Ovary (tissue), 9 donors: ENCODE results near the gene MCAT. TPM values are rescaled to one million over a fixed set of nuclear protein-coding genes. Genes with fewer than 3 reads are reported as not detected.

Source experiments
- DNase-seq, 5 donors: peaks; one replicate each; pipeline ENCODE4 v3.0.0-alpha.2; 2019 to 2020
- H3K27ac ChIP-seq, 2 donors: fragments of 200-600 bp; one replicate each; pipeline versions ENCODE4 v1.5.1 to v1.8.0; 2019 to 2022
- H3K27me3 ChIP-seq: fragments of 200-600 bp; one replicate; pipeline ENCODE4 v1.8.0; 2022
- H3K36me3 ChIP-seq: fragments of 200-600 bp; sonication (generic); one replicate; pipeline ENCODE4 v1.5.1; 2019
- H3K4me1 ChIP-seq: one replicate; pipeline ENCODE4 v1.8.1; 2013; ENCODE audit warnings: mild to moderate bottlenecking, moderate library complexity; ENCODE audit not compliant: insufficient read depth
- H3K4me3 ChIP-seq: fragments of 200-600 bp; sonication (generic); one replicate; pipeline ENCODE4 v1.5.1; 2017
- H3K9me3 ChIP-seq, 2 donors: fragments of 200-600 bp in 1 of 2; sonication (generic) in 1 of 2; one replicate each; pipeline versions ENCODE4 v1.5.1 to v1.8.1; 2013 to 2019; ENCODE audit warnings: mild to moderate bottlenecking in 1 of 2, moderate library complexity in 1 of 2
- EP300 ChIP-seq: sonication (generic); formaldehyde crosslinking; IDR thresholded peaks from one replicate; pipeline ENCODE4 v1.6.1; 2017; ENCODE audit warnings: antibody characterized with exemption
- POLR2A ChIP-seq: fragments of 450-650 bp; IDR thresholded peaks from one replicate; pipeline ENCODE4 v1.6.1; 2017; ENCODE audit warnings: antibody characterized with exemption, mild to moderate bottlenecking, moderate library complexity
- WGBS, 3 donors: extraction: QIAGEN DNeasy Blood & Tissue Kit in 1 of 3; methylation state at CpG; one replicate each; pipeline versions ENCODE4 v1.1.5 to v1.1.7; 2013 to 2017; 5-methylcytosine and 5-hydroxymethylcytosine counted together
- intact Hi-C, 4 donors: fragments of 100-400 bp; cut with DNase I; formaldehyde crosslinking; loops; one replicate each; pipeline versions ENCODE4 v1.11.0 to v1.15.1; 2022 to 2023
- polyA plus RNA-seq, 2 donors: library from polyadenylated mRNA; stranded (reverse); fragments of 200-250 nt in 1 of 2; fragments of 350-450 nt in 1 of 2; fragmentation: Illumina TruSeq in 1 of 2; extraction: RNeasy Lipid Tissue Mini Kit (QIAGEN cat#74804) in 1 of 2; gene quantifications; one replicate each; pipeline ENCODE4 v1.2.3, GENCODE V29; 2013 to 2014
- total RNA-seq, 7 donors: library from RNA; depleted of rRNA in 2 of 7; stranded (reverse); fragments of >200 nt in 2 of 7; fragmentation: NEBNext Ultra II Directional in 3 of 7; extraction: Animal tissue kit (Norgen Biotek cat#: 25700) in 3 of 7; gene quantifications; one replicate each; pipeline versions ENCODE4 v1.1.0 to v1.2.4, GENCODE V29; 2016 to 2023
- TF ChIP-seq, protein P1 (sequence below), 3 donors: fragments of 450-650 bp in 2 of 3; fragments of 200-600 bp in 1 of 3; IDR thresholded peaks; one replicate each; pipeline versions ENCODE4 v1.5.1 to v1.8.0; 2016 to 2022; ENCODE audit warnings: antibody characterized with exemption in 3 of 3, mild to moderate bottlenecking in 1 of 3
- donor health status: DM: no; HTN: no; CAD: no; lungs with moderate emphysema.
- donor health status: DM: no; HTN: no; CAD: no.
- donor health status: Bipolar disorder and iron deficiency.
- donor health status: DM: yes; HTN: yes; CAD: no.
- donor health status: DM: no; HTN: no; CAD: no.
- donor health status: DM: yes; HTN: yes; CAD: no.

The MCAT gene
- total and polyA plus RNA-seq, 9 donors = 7.5 to 34.0 (median 15.9) TPM

- intact Hi-C loops = no loop called here
- 92 to 95% (median 93%) methylated on average over 19 of the region's 19 CpGs for WGBS, 3 donors
- no peak overlapping the region for H3K27ac ChIP-seq
- DNase-seq = no peak
- peaks cover 7% of the 10 kb centered on the region for H3K36me3 ChIP-seq
- H3K4me3 ChIP-seq = no peak overlapping the region
- no peak for TF ChIP-seq EP300
- TF ChIP-seq, protein P1, sequence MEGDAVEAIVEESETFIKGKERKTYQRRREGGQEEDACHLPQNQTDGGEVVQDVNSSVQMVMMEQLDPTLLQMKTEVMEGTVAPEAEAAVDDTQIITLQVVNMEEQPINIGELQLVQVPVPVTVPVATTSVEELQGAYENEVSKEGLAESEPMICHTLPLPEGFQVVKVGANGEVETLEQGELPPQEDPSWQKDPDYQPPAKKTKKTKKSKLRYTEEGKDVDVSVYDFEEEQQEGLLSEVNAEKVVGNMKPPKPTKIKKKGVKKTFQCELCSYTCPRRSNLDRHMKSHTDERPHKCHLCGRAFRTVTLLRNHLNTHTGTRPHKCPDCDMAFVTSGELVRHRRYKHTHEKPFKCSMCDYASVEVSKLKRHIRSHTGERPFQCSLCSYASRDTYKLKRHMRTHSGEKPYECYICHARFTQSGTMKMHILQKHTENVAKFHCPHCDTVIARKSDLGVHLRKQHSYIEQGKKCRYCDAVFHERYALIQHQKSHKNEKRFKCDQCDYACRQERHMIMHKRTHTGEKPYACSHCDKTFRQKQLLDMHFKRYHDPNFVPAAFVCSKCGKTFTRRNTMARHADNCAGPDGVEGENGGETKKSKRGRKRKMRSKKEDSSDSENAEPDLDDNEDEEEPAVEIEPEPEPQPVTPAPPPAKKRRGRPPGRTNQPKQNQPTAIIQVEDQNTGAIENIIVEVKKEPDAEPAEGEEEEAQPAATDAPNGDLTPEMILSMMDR (IDR thresholded peaks at IDR 0.05) = no peak
- no peak for TF ChIP-seq POLR2A
- no peaks in the 10 kb centered on the region for H3K27me3 ChIP-seq
- H3K4me1 ChIP-seq = no peaks in the 10 kb centered on the region
- H3K9me3 ChIP-seq = no peaks in the 10 kb centered on the region
Observed at GRCh38 chr22:43172191-43172590, 29.0 kb upstream of the MCAT start.

DNA sequence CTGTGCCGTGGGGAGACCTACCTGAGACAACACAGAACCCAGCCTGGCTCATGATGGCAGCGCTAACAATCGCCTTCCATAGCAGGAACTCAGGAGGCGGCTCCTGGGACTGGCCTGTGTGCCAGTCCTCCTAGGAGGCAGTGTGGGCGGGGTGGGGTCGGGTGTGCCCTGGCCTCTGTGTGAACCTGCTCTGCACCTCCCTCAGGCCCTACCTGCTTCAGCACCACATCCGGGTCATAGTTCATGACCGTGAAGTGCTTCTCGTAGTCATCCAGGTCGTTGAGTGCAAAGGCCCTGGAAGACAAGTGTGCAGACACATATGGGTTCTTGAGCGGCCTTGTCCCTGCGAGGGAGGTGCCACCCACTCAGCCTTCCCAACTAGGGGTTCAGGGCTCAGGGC lies 28.4 kb upstream of the MCAT start:
- Histone ChIP-seq H3K4me3 (no peak overlapping the region), H3K9me3 (no peaks in the 10 kb centered on the region), H3K27me3 (no peaks in the 10 kb centered on the region), H3K27ac (no peak overlapping the region), H3K36me3 (peaks cover 7% of the 10 kb centered on the region), H3K4me1 (no peaks in the 10 kb centered on the region)
- intact Hi-C loops = no loop called here
- no peak for TF ChIP-seq POLR2A
- TF ChIP-seq EP300 = no peak
- TF ChIP-seq, protein P1 (IDR thresholded peaks at IDR 0.05) = no peak
- WGBS, 3 donors = 83 to 93% (median 85%) methylated on average over 7 to 12 of the region's 12 CpGs
- DNase-seq = no peak

DNA sequence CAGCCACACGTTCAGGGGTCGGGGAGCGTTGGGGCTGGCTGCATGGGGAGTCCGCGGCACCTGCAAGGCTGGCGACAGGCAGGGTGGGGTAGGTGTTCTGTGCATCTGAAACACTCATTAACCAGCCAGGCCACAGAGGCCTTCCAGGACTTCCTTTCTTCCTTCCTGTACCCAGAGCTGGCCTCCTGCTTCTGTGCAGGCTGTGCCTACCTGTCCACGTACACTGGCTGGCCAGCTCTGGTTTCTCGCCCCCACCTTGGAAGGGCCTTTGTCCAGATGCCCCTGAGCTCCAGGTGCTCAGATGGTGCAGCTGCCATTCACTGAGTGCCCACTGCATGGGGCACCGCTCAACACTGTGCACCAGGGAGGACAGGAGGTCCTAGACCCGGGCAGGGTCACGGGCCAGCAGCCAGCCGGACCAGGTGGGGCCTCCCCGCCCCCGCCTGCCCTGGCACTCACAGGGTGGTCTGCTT lies 27.9 kb upstream of the MCAT start:
- Histone ChIP-seq H3K9me3 (no peaks in the 10 kb centered on the region), H3K4me3 (peak overlapping the region; percentile 2), H3K27me3 (no peaks in the 10 kb centered on the region), H3K4me1 (no peaks in the 10 kb centered on the region), H3K27ac (no peak overlapping the region), H3K36me3 (peaks cover 7% of the 10 kb centered on the region)
- intact Hi-C loops = no loop called here
- no peak for TF ChIP-seq EP300
- no peak for TF ChIP-seq POLR2A
- 86 to 90% (median 88%) methylated on average over 14 of the region's 14 CpGs for WGBS, 3 donors
- no peak for DNase-seq

DNA sequence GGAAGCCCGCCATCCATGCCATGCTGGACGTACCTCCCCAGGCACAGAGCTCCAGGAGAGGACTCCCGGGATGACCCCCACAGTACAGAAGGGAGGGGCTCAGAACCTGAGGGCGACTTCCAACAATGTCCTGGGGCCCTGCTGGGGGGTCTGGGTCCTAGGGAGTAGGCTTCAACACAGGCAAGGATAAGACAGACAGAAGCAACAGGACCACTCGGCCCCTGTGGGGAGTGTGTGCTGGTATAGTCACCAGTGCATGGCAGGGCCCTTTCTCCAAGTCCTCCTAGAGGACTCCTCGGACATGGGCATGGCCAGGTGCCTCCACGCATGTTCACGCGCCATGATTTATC lies 26.9 kb upstream of the MCAT start:
- Histone ChIP-seq H3K27ac (no peak overlapping the region), H3K9me3 (no peaks in the 10 kb centered on the region), H3K4me1 (no peaks in the 10 kb centered on the region), H3K4me3 (no peak overlapping the region), H3K36me3 (peaks cover 5% of the 10 kb centered on the region), H3K27me3 (no peaks in the 10 kb centered on the region)
- no peak for TF ChIP-seq EP300
- TF ChIP-seq, protein P1 (IDR thresholded peaks at IDR 0.05) = no peak
- TF ChIP-seq POLR2A = no peak
- intact Hi-C loops = no loop called here
- 86 to 89% (median 87%) methylated on average over 9 of the region's 9 CpGs for WGBS, 3 donors
- DNase-seq = no peak

DNA sequence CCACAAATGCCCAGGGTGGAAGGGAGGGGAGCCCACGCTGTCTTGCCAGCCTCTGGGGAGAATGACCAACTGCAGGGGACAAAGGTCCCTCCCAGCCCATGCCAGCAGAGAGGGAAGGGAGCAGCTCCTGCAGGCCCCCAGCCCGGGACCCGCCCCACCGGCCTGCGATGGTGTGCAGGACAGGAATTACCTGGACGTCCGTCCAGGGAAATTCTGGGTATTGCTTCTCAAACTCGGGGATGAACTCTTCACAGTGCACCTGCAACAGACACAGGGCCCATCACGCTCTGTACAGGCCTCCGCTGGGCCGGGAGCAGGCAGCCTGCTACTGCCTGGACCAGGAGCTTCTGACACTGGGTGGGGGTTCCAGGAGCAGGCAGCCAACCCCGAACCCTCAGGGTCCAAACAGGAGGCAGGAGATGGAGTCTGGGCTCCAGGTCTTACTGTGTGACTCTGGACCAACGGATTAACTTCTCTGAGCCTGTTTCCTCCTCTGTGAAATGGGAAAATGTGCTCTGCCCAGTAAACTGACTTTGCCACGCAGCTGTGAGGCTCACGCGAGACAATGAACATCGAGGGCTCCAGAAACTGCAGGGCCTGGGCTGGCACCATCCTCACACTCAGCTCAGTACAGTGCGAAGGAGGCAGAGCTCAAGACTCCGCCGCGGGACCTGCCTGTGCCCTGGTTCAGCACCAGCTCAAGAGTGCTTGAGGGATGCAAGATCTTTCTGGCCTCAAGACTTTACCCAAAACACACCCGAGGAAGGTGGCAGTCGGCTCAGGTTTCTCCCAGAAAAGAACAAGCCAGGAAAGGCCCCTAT lies 26.3 kb upstream of the MCAT start:
- Histone ChIP-seq H3K4me3 (no peak overlapping the region), H3K27ac (no peak overlapping the region), H3K36me3 (peaks cover 3% of the 10 kb centered on the region), H3K27me3 (no peaks in the 10 kb centered on the region), H3K9me3 (no peaks in the 10 kb centered on the region), H3K4me1 (peaks cover 1% of the 10 kb centered on the region)
- no peak for TF ChIP-seq EP300
- TF ChIP-seq, protein P1 (IDR thresholded peaks at IDR 0.05) = no peak
- TF ChIP-seq POLR2A = no peak
- DNase-seq = no peak
- 90 to 93% (median 93%) methylated on average over 23 of the region's 23 CpGs for WGBS, 3 donors
- intact Hi-C loops = no loop called here
